GM21723 (cell line): ENCODE results near the gene LIMS1.
"Not testable (repeated sequence)": the region's sequence is repeated elsewhere in the genome, so short reads cannot be mapped to it uniquely, and the experiment has no call there.

Source experiments
- ATAC-seq: cut with Tn5 transposase; IDR thresholded peaks from one replicate; pipeline ENCODE4 v1.9.1; 2021; ENCODE audit warnings: mild to moderate bottlenecking, moderate library complexity; ENCODE audit not compliant: unreplicated experiment

Gene LIMS1

DNA sequence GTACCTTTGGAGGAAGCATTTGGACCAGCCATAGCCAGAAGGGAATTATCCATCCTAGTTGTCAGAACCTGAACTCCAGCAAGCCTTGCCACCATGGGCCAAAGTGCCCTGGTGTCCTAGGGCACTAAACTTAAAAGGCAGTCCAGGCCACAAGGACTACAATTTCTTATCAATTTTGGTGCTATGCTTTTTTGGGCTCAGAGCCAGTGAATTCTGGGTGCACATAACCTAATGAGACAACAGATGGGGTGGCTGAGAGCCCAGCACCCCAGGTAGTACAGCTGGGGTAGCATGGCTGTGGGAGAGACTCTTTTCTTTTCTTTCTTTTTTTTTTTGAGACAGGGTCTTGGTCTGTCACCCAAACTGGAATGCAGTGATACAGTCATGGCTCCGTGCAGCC lies 170.6 kb downstream of the LIMS1 start:
- no peak for ATAC-seq

DNA sequence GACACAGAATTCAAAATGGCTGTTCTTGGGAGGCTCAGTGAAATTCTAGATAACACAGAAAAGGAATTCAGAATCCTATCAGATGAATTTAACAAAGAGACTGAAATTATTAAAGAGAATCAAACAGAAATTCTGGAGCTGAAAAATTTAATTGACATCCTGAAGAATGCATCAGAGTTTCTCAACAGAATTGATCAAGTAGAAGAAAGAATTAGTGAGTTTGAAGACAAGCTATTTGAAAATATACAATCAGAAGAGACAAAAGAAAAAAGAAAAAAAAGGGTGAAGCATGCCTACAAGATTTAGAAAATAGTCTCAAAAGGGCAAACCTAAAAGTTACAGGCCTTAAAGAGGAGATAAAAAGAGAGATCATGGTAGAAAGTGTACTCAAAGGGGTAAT lies 173.0 kb downstream of the LIMS1 start:
- ATAC-seq = no peak

DNA sequence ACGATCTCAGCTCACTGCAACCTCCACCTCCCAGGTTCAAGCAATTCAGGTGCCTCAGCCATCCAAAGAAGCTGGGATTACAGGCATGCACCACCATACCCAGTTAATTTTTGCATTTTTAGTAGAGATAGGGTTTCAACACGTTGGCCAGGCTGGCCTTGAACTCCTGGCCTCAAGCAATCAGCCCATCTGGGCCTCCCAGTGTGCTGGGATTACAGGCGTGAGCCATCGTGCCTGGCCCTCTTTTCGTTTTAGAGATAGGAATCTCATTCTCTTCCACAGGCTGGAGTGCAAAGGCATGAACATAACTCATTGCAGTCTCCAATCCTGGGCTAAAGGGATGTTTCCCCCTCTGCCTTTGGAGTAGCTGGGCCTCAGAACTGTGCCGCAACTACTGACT lies 182.7 kb downstream of the LIMS1 start:
- not testable (repeated sequence) for ATAC-seq

DNA sequence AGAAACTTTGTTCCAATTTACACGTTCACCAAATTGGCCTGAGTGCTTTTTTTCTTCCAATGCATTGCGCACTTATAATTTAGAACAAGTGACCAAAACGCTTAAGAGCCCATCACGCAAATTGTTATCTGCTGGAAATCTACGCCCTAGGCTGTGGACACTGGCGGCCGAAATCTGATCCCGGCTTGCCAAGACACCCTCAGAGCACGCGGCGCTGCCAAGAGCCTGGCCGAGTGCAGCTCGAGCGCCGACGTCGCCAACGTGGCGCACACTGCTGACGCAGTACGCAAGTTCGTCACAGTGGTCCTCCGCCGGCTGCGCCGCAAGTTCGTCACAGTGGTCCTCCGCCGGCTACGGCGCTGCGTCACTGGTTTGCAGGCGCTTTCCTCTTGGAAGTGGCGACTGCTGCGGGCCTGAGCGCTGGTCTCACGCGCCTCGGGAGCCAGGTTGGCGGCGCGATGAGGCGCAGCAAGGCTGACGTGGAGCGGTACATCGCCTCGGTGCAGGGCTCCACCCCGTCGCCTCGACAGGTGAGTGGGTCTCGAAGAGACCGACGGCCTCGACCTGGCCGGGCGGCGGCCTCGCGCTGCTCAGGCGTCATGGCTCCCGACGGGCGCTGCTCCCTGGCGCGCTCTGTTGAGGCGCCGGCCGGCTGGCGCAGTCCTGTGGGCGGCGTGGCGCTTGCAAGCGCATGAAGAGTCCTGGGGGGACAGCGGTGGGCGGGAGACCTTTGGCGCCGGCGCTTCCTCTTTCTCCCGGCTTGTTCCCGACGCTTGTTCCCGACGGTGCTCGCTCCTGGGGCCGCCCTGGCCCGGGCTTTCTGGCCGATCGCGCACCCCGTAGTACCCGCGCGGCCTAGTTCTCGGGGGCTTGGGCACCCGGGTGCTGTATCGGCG lies 185.1 kb downstream of the LIMS1 start, which contains the start of gene RANBP2:
Gene RANBP2 (plus strand): TSS at position 334 of the 896 bp plus-strand sequence. CDS start 125 bp downstream, at position 459.
- peak; percentile 99 for ATAC-seq

DNA sequence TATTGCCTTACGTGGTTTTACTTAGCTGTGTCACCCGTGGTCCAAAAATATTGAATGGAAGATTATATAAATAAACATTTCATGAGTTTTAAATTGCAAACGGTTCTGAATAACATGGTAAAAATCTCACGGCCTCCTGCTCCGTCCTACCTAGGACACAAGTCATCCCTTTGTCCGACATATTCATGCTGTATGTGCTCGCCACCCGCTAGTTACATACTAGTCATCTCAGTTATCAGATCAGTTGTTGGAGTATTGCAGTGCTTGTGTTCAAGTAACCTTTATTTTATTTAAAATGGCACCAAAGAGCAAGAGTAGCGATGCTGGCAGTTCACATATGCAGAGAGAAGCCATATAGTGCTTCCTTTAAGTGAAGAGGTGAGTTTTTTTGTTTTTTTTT lies 191.8 kb downstream of the LIMS1 start:
- ATAC-seq = not testable (repeated sequence)

DNA sequence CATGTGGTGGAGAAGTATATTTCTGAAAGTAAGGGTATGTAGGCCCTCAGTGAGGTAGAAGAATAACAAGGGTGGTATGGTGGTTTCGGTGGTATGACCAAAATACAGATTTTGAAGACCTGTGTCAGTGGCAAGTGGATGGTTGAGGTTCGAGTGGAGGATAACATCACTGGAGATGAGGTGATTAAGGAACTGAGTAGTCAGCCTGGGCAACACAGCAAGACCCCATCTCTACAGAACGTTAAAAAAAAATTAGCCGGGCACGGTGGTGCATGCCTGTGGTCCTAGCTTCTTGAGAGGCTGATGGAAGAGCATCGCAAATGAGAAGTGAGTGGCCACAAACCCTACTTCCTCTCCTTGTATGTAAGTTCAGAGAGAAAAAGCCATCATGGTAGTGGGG lies 200.4 kb downstream of the LIMS1 start:
- ATAC-seq = not testable (repeated sequence)
